T follicular helper cell (primary cell): ENCODE measurements around the gene SEBOX.

Experiments used
- DNase-seq: peaks from one replicate; pipeline ENCODE4 v3.0.0-alpha.2; 2020; ENCODE audit warnings: low read depth
- total RNA-seq, 2 experiments: gene quantifications; one replicate each; lab custom pipeline; 2026; lab: John Stamatoyannopoulos, UW

Gene SEBOX, protein sequence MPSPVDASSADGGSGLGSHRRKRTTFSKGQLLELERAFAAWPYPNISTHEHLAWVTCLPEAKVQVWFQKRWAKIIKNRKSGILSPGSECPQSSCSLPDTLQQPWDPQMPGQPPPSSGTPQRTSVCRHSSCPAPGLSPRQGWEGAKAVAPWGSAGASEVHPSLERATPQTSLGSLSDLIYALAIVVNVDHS
- total RNA-seq: 0 reads per million in 2 experiments

DNA sequence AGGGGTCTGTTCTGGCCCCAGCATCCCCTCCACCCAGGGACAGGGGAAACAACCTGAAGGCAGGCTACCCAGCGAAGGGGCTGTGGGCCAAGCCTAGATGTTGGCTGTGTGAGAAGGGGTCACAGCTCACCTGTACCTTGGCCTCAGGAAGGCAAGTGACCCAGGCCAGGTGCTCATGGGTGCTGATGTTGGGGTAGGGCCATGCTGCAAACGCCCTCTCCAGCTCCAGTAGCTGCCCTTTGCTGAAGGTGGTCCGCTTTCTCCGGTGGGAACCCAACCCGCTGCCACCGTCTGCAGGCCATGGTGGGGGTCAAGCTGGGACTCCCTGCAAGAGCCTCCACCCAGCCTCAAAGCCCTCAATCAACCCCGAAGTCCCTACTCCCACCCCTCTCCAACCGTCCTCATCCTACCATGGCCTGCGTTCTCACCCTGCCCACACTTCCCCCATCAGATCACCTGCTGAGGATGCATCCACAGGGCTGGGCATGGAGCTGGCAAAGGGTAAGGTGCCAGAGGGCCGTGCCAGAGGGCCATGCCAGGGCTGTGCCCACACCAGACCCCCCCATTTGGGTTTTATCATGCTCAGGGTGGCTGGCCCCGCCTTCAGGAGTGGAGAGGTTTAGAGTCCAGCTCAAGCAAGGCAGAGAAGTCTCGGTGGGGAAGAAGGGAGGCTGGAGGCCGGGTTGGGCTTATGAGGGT lies at the start of gene SEBOX:
Gene SEBOX, minus strand, starts transcription at position 535 of the 699 bp plus-strand sequence. Its CDS starts 48 bp downstream, at position 487.
- DNase-seq: no peak

- no peak for DNase-seq
These were observed 48.8 kb upstream of the SEBOX start for GRCh38 chr17:28413804-28414203.

GRCh38 chr17:28412099-28412498 lies 47.1 kb upstream of the SEBOX start:
- no peak for DNase-seq

DNA sequence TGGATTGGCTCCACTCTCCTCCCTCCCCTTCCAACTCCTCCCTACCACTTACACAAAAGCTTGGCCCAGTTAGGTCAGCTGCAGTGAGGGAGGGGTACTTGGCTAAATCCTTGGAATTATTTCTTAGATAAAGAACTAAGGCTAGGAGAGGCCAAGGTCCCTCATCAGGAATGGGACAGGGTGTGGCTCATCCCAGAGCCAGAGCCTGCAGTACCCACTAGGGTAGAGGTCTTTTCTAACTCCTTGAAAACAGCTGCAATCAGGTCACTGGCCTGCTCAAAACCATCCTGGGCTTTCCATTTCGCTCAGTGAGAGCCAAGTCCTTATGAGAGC lies 42.9 kb upstream of the SEBOX start:
- no peak for DNase-seq

- DNase-seq: no peak
These were observed 42.4 kb upstream of the SEBOX start for GRCh38 chr17:28407130-28407973.

- no peak for DNase-seq
These were observed 41.4 kb upstream of the SEBOX start for GRCh38 chr17:28406473-28406814.

GRCh38 chr17:28405632-28406472 lies 40.9 kb upstream of the SEBOX start, which contains the start of gene SLC46A1:
SLC46A1 (minus strand) TSS chr17:28406212; CDS start chr17:28406114, 98 bp downstream.
- DNase-seq: no peak

- no peak for DNase-seq
These were observed 40.0 kb upstream of the SEBOX start for GRCh38 chr17:28404812-28405570.

- DNase-seq: no peak
These were observed 39.4 kb upstream of the SEBOX start for GRCh38 chr17:28404461-28404811.

- DNase-seq: no peak
These were observed 39.0 kb upstream of the SEBOX start for GRCh38 chr17:28404007-28404406.

- no peak for DNase-seq
These were observed 37.8 kb upstream of the SEBOX start for GRCh38 chr17:28402844-28403243.

DNA sequence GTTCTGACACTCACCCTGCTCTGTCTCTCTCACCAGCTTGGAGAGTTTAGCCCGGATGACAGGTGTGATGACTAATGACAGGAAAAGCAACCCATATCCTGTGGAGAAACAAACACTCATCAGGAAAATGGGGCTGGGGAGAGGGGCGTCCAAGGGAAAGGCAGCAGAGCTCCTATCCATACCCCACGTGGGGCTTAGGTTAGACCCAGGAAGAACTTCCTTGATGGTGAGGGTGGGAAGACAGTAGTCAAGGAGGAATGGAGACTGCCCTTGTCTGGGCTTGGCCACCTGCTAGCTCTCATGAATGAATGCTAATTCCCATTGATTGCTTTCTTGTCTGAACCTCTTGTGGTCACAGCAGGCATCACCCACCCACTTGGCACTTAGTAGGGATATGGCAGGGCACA lies 37.2 kb upstream of the SEBOX start:
- DNase-seq: no peak

- DNase-seq: no peak
These were observed 34.8 kb upstream of the SEBOX start for GRCh38 chr17:28399808-28400207.

- no peak for DNase-seq
These were observed 33.4 kb upstream of the SEBOX start for GRCh38 chr17:28398280-28398981.

DNA sequence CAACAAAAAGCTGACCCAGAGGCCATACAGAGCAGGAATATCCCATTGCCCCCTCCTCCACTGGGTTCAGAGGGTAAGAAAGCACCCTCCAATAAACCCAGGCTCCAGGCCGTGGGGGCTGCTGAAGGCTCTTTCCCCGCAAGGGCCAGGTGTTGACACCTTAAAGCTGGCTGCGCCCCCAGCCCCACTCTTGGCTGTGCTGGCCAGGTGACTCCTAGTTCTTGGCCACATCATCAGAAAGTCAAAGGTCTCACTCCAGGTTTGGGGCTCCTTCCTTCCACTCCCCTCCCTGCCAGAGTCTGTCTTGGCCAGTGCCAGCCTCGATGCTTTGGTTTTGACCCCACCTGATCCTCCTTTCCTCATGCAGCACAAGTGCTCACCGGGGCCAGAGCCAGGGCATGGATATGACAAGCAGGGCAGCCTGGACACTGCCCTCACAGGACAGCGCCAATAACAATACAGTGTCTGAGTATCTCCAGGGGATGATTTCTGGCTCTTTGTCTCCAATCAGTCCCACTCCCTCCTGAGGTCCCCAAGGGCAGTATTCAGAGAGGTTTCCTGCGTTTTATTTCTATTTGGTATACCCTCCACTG lies 32.8 kb upstream of the SEBOX start:
- no peak for DNase-seq

DNA sequence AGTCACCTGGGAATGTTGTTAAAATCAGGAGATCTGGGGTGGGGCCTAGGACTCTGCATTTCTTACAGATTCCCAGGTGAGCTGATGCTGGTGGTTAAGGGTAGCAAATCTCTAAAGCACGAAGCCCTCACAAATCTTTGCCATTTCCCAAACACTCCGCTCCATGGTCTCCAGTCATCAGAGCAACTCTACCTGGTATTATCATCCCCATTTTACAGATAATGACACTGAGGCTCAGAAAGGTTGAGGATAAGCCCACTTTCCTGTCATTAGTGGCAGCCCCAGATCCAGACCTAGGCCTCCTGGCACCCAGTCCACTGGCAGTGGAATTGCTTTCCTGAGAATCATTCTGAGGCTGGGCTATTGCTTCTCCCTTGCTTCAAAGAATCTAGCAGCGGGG lies 32.3 kb upstream of the SEBOX start:
- no peak for DNase-seq

- DNase-seq: no peak
These were observed 31.7 kb upstream of the SEBOX start for GRCh38 chr17:28396635-28397239.

GRCh38 chr17:28395968-28396367 lies 31.0 kb upstream of the SEBOX start:
- DNase-seq: no peak

DNA sequence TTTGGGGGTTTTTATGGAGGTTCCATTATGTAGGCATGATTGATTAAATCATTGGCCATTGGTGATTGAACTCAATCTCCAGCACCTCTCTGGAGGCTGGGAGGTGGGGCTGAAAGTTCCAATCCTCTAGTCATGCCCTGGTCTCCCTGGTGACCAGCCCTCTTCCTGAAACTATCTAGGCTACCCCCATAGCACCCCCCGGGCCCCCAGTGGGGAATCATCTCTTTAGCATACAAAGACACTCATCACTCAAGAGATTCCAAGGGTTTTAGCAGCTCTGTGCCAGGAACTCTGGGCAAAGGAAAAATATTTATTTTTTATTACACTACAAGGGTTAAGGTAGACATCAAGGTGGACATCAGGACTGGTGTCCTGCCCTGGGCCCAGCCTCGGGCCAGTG lies 30.4 kb upstream of the SEBOX start:
- DNase-seq: no peak
